Thoracic aorta (tissue), 2 donors: Measurements from ENCODE around the gene PTK7. TPM values are rescaled to one million over a fixed set of nuclear protein-coding genes. Genes with fewer than 3 reads are reported as not detected.
"Not testable (repeated sequence)": the region's sequence is repeated elsewhere in the genome, so short reads cannot be mapped to it uniquely, and the experiment has no call there.

ENCODE experiments used
- ATAC-seq: fragments of 150-250 bp; one replicate; pipeline ENCODE4 v1.8.0; 2017; ENCODE audit warnings: low read depth; ENCODE audit not compliant: insufficient number of reproducible peaks, low FRiP score
- DNase-seq: peaks from one replicate; pipeline ENCODE4 v3.0.0-alpha.2; 2020; ENCODE audit warnings: low spot score
- H3K27ac ChIP-seq, 2 donors: fragments of 200-600 bp; sonication (generic); 1 replicate in 1 of 2; 2 replicates in 1 of 2; pipeline ENCODE4 v1.5.1; 2016; ENCODE audit warnings: mild to moderate bottlenecking in 2 of 2, moderate library complexity in 2 of 2
- H3K27me3 ChIP-seq: fragments of 200-600 bp; sonication (generic); replicated peaks from 2 replicates; pipeline ENCODE4 v1.6.0; 2016; ENCODE audit warnings: mild to moderate bottlenecking; ENCODE audit not compliant: insufficient read depth
- H3K36me3 ChIP-seq: fragments of 200-600 bp; sonication (generic); one replicate; pipeline ENCODE4 v1.5.1; 2016
- H3K4me1 ChIP-seq, 2 donors: fragments of 200-600 bp; sonication (generic); 1 replicate in 1 of 2; 2 replicates in 1 of 2; pipeline versions ENCODE4 v1.5.1 to v1.6.0; 2016; ENCODE audit warnings: low read depth in 2 of 2, mild to moderate bottlenecking in 1 of 2; ENCODE audit not compliant: control insufficient read depth in 1 of 2
- H3K4me3 ChIP-seq: fragments of 200-600 bp; sonication (generic); 2 replicates; pipeline ENCODE4 v1.5.1; 2016; ENCODE audit warnings: mild to moderate bottlenecking
- H3K9me3 ChIP-seq: fragments of 200-600 bp; sonication (generic); 2 replicates; pipeline ENCODE4 v1.5.1; 2016
- CTCF ChIP-seq: fragments of 200-600 bp; sonication (generic); IDR thresholded peaks from one replicate; pipeline ENCODE4 v1.5.1; 2019; ENCODE audit warnings: antibody characterized with exemption
- total RNA-seq, 2 donors: library from RNA; depleted of rRNA; stranded (reverse); fragments of >200 nt; gene quantifications; one replicate each; pipeline versions ENCODE4 v1.1.0 to v1.2.3, GENCODE V29; 2016

The PTK7 gene
- total RNA-seq, 2 donors from 2014 or later: 4.5 to 6.8 TPM

- H3K4me3 ChIP-seq: no peak overlapping the region
Observed at GRCh38 chr6:43081043-43081442, 4.9 kb downstream of the PTK7 start.

GRCh38 chr6:43081922-43082321 lies 5.8 kb downstream of the PTK7 start:
- H3K4me1 ChIP-seq, DNase-seq, H3K36me3 ChIP-seq, ATAC-seq, H3K9me3 ChIP-seq, H3K4me3 ChIP-seq, H3K27me3 ChIP-seq, H3K27ac ChIP-seq: not testable (repeated sequence)

More at GRCh38 chr6:43081043-43081442, 4.9 kb downstream of the PTK7 start:
- no peak for TF ChIP-seq CTCF
- H3K27me3 ChIP-seq: no peaks in the 10 kb centered on the region
- no peaks in the 10 kb centered on the region for H3K36me3 ChIP-seq
- H3K4me1 ChIP-seq: peaks cover 5 to 9% of the 10 kb centered on the region in 2 donors
- DNase-seq: no peak
- no peak overlapping the region for H3K27ac ChIP-seq
- H3K9me3 ChIP-seq: no peaks in the 10 kb centered on the region
- no peak for ATAC-seq

- Histone ChIP-seq H3K27me3 (no peaks in the 10 kb centered on the region), H3K4me1 (no peaks in the 10 kb centered on the region), H3K4me3 (no peak overlapping the region), H3K27ac (no peak overlapping the region), H3K9me3 (no peaks in the 10 kb centered on the region), H3K36me3 (no peaks in the 10 kb centered on the region)
- ATAC-seq: no peak
- no peak for TF ChIP-seq CTCF
- DNase-seq: no peak
Observed at GRCh38 chr6:43082806-43083655, 6.9 kb downstream of the PTK7 start.

- TF ChIP-seq CTCF: no peak
- H3K27me3 ChIP-seq: no peaks in the 10 kb centered on the region
- H3K36me3 ChIP-seq: no peaks in the 10 kb centered on the region
- H3K9me3 ChIP-seq: no peaks in the 10 kb centered on the region
- ATAC-seq (no peak), DNase-seq (no peak)
- no peak overlapping the region for H3K27ac ChIP-seq
- no peak overlapping the region for H3K4me3 ChIP-seq
- H3K4me1 ChIP-seq: no peaks in the 10 kb centered on the region
Observed at GRCh38 chr6:43086022-43086658, 10.0 kb downstream of the PTK7 start.

GRCh38 chr6:43088654-43089056 lies 12.5 kb downstream of the PTK7 start:
- Histone ChIP-seq H3K27ac (no peak overlapping the region), H3K4me1 (no peaks in the 10 kb centered on the region), H3K4me3 (no peak overlapping the region), H3K9me3 (no peaks in the 10 kb centered on the region), H3K36me3 (no peaks in the 10 kb centered on the region), H3K27me3 (no peaks in the 10 kb centered on the region)
- no peak for ATAC-seq
- DNase-seq: no peak
- TF ChIP-seq CTCF: no peak
